HepG2 (cell line): Measurements from ENCODE around the gene KANK3. TPM values are rescaled to one million over a fixed set of nuclear protein-coding genes. Genes with fewer than 3 reads are reported as not detected.
A peak's percentile ranks its signal among the peaks of the same experiment; 100 is the strongest.

Experiments
- ASH2L ChIP-seq: fragments of 300-600, 200-600 bp; sonication (generic); IDR thresholded peaks from 2 replicates; pipeline ENCODE4 v1.7.0; 2017; ENCODE audit warnings: low read depth, mild to moderate bottlenecking, moderate library complexity, mixed read lengths, low read length; ENCODE audit not compliant: insufficient read length
- ATF6 ChIP-seq: sonication (generic); formaldehyde crosslinking; conservative IDR thresholded peaks from 2 replicates; pipeline ENCODE4 v1.4.0; 2020; ENCODE audit warnings: missing genetic modification reagents
- DMTF1 ChIP-seq: sonication (generic); formaldehyde crosslinking; IDR thresholded peaks from 2 replicates; pipeline ENCODE4 v1.4.0; 2020; ENCODE audit warnings: mild to moderate bottlenecking, missing genetic modification reagents
- HBP1 ChIP-seq: IDR thresholded peaks from 2 replicates; pipeline ENCODE4 v1.6.1; 2016; ENCODE audit warnings: low read depth, control low read depth
- KAT8 ChIP-seq: IDR thresholded peaks from 2 replicates; pipeline ENCODE4 v1.6.1; 2016; ENCODE audit warnings: missing genetic modification reagents, missing compliant biosample characterization
- NFE2L2 ChIP-seq: fragments of 150-350 bp; IDR thresholded peaks from 2 replicates; pipeline ENCODE4 v1.6.1; 2014; ENCODE audit warnings: low read length
- POLR2G ChIP-seq: fragments of 200-400 bp; formaldehyde crosslinking; IDR thresholded peaks from 2 replicates; pipeline ENCODE4 v1.6.1; 2018; ENCODE audit warnings: mild to moderate bottlenecking, low read depth, low read length, moderate library complexity
- SKIL ChIP-seq: sonication (generic); formaldehyde crosslinking; IDR thresholded peaks from 2 replicates; pipeline ENCODE4 v1.8.0; 2022; ENCODE audit warnings: missing genetic modification reagents, mild to moderate bottlenecking, moderate library complexity, borderline replicate concordance
- ZNF318 ChIP-seq: sonication (generic); formaldehyde crosslinking; IDR thresholded peaks from 2 replicates; pipeline ENCODE4 v1.4.0; 2020; ENCODE audit warnings: mild to moderate bottlenecking, missing genetic modification reagents
- ZNF543 ChIP-seq: sonication (generic); formaldehyde crosslinking; IDR thresholded peaks from 2 replicates; pipeline ENCODE4 v1.4.0; 2020; ENCODE audit warnings: mild to moderate bottlenecking, missing genetic modification reagents
- ZNF850 ChIP-seq: sonication (generic); formaldehyde crosslinking; conservative IDR thresholded peaks from 2 replicates; pipeline ENCODE4 v1.9.0; 2021; ENCODE audit warnings: mild to moderate bottlenecking, missing genetic modification reagents
- polyA plus RNA-seq, 8 experiments: library from polyadenylated mRNA; depleted of rRNA in 3 of 8; stranded (reverse) in 7 of 8; unstranded in 1 of 8; fragments of >200 nt; fragmentation: Illumina TruSeq in 4 of 8; extraction: Trizol in 4 of 8; gene quantifications; 2 replicates each; pipeline versions ENCODE4 v1.2.1 to v1.2.3, GENCODE V29; 2011 to 2016; ENCODE audit warnings: low read depth in 4 of 8, missing spikeins in 1 of 8, mixed read lengths in 1 of 8; ENCODE audit not compliant: insufficient read depth in 1 of 8
- total RNA-seq, 5 experiments: library from RNA; depleted of rRNA; stranded (reverse); fragments of >200 nt; fragmentation: Illumina TruSeq; extraction: Trizol; gene quantifications; 2 replicates each; pipeline ENCODE4 v1.2.3, GENCODE V29; 2016; ENCODE audit warnings: low read depth in 1 of 5

The KANK3 gene
- total and polyA plus RNA-seq, 2 of the 13 experiments (the other 11 are each of a cell fraction or from before 2014, with no cell fraction given), result 0.15 to 0.20 TPM

GRCh38 chr19:8355631-8356402, 12.8 kb upstream of the KANK3 start (continued):
- TF ChIP-seq HBP1 (CRISPR knock-in tag) (0 out of 2 replicates have a peak, but pooled peaks have one; percentile 55), DMTF1 (no peak), SKIL (peak; percentile 71; the same call in 1 of the 2 replicates), KAT8 (CRISPR knock-in tag) (0 out of 2 replicates have a peak, but pooled peaks have one; percentile 32), NFE2L2 (no peak), ZNF543 (CRISPR knock-in tag) (no peak), ZNF850 (CRISPR knock-in tag) (no peak), ZNF318 (CRISPR knock-in tag) (no peak), ATF6 (CRISPR knock-in tag) (no peak), POLR2G (no peak), ASH2L (no peak)
